Caco-2 (cell line): ENCODE data around the gene C2orf76. TPM values are rescaled to one million over a fixed set of nuclear protein-coding genes. Genes with fewer than 3 reads are reported as not detected.

Experiments used
- BruUV-seq: library from RNA; stranded (reverse); fragments of 400-500 nt; replicated peaks from 2 replicates; lab custom pipeline; 2021; lab: Mats Ljungman, UMichigan
- CTCF ChIA-PET: fragments of 300-600 bp; sonication (Branson Sonifier 250); formaldehyde crosslinking; loops from one replicate; lab custom pipeline; 2022; ENCODE audit warnings: antibody characterized with exemption; lab: Charles Lee
- POLR2A ChIA-PET: fragments of 300-600 bp; sonication (Branson Sonifier 250); formaldehyde crosslinking; loops from one replicate; lab custom pipeline; 2022; ENCODE audit warnings: antibody characterized with exemption; lab: Charles Lee
- DNase-seq, 2 experiments: peaks; one replicate each; pipeline versions ENCODE4 v3.0.0 to v3.0.0-alpha.2; 2020 to 2022
- H3K27me3 ChIP-seq: replicated peaks from 2 replicates; pipeline ENCODE4 v1.6.0; 2011; ENCODE audit warnings: low read length; ENCODE audit not compliant: control insufficient read depth, insufficient read depth
- H3K36me3 ChIP-seq: 2 replicates; pipeline ENCODE4 v1.5.1; 2011; ENCODE audit warnings: low read length; ENCODE audit not compliant: control insufficient read depth, insufficient read depth
- H3K4me1 ChIP-seq: fragments of 250-450 bp; sonication (Bioruptor Pico); 2 replicates; pipeline ENCODE4 v1.5.1; 2020; ENCODE audit warnings: mild to moderate bottlenecking
- H3K4me3 ChIP-seq: 2 replicates; pipeline ENCODE4 v1.5.1; 2011; ENCODE audit warnings: low read depth, mild to moderate bottlenecking, control low read depth, low read length
- H3K9me3 ChIP-seq: fragments of 250-450 bp; sonication (Bioruptor Pico); 2 replicates; pipeline ENCODE4 v1.5.1; 2020; ENCODE audit warnings: mild to moderate bottlenecking, moderate library complexity
- H3K27ac Mint-ChIP-seq: one replicate; pipeline ENCODE4 v1.8.0; 2022; ENCODE audit warnings: mixed read lengths; ENCODE audit not compliant: unreplicated experiment
- H3K27me3 Mint-ChIP-seq: one replicate; pipeline ENCODE4 v1.8.0; 2022; ENCODE audit warnings: mixed read lengths; ENCODE audit not compliant: insufficient read depth, unreplicated experiment
- H3K36me3 Mint-ChIP-seq: one replicate; pipeline ENCODE4 v1.8.0; 2022; ENCODE audit warnings: mild to moderate bottlenecking, mixed read lengths; ENCODE audit not compliant: insufficient read depth, unreplicated experiment
- H3K4me1 Mint-ChIP-seq: one replicate; pipeline ENCODE4 v1.8.0; 2022; ENCODE audit warnings: low read depth, mixed read lengths; ENCODE audit not compliant: unreplicated experiment
- H3K4me3 Mint-ChIP-seq: one replicate; pipeline ENCODE4 v1.8.0; 2022; ENCODE audit warnings: mild to moderate bottlenecking, moderate library complexity, mixed read lengths; ENCODE audit not compliant: unreplicated experiment
- H3K9me3 Mint-ChIP-seq: one replicate; pipeline ENCODE4 v1.8.0; 2022; ENCODE audit warnings: mixed read lengths; ENCODE audit not compliant: unreplicated experiment
- CTCF ChIP-seq, 2 experiments: fragments of 200-600 bp in 1 of 2; IDR thresholded peaks; 1 replicate in 1 of 2; 2 replicates in 1 of 2; pipeline versions ENCODE4 v1.5.1 to v1.8.0; 2011 to 2022; ENCODE audit warnings: antibody characterized with exemption in 1 of 2, control low read depth in 1 of 2, inconsistent platforms in 1 of 2, low read depth in 1 of 2, low read length in 1 of 2, mild to moderate bottlenecking in 1 of 2, moderate library complexity in 1 of 2; ENCODE audit not compliant: insufficient read depth in 1 of 2, severe bottlenecking in 1 of 2, unreplicated experiment in 1 of 2
- intact Hi-C: fragments of 100-400 bp; cut with micrococcal nuclease; formaldehyde crosslinking; loops from one replicate; pipeline ENCODE4 v1.10.0; 2022; ENCODE audit not compliant: unreplicated experiment
- total RNA-seq: library from RNA; stranded (reverse); gene quantifications from 2 replicates; pipeline ENCODE4 v1.2.3, GENCODE V29; 2022

C2orf76 gene
- total RNA-seq, 1 experiment from 2014 or later = 6.5 TPM

- no peak for TF ChIP-seq CTCF (IDR thresholded peaks at IDR 0.05; ENCODE audit: insufficient read depth in 1 of 2, low read depth in 1 of 2, low read length in 1 of 2, severe bottlenecking in 1 of 2, unreplicated experiment in 1 of 2)
- Histone ChIP-seq H3K9me3 (no peaks in the 10 kb centered on the region), H3K27me3 (no peaks in the 10 kb centered on the region), H3K36me3 (no peaks in the 10 kb centered on the region), H3K4me3 (no peak overlapping the region), H3K4me1 (no peaks in the 10 kb centered on the region)
- Mint-ChIP-seq H3K36me3 (no peaks in the 10 kb centered on the region), H3K4me1 (no peaks in the 10 kb centered on the region), H3K4me3 (no peak overlapping the region), H3K27me3 (no peaks in the 10 kb centered on the region), H3K27ac (no peak overlapping the region), H3K9me3 (no peaks in the 10 kb centered on the region)
- intact Hi-C loops = loop anchor here (2.0 to 5.0 kb wide), 2 partner anchors 25 to 107 kb away; no protein-coding TSS in a partner anchor
- DNase-seq = no peak
- ChIA-PET POLR2A (no interaction called here), CTCF (no interaction called here)
- no TSS peak for BruUV-seq
These were observed 77.0 kb downstream of the C2orf76 start for GRCh38 chr2:119289642-119290041.

GRCh38 chr2:119289093-119289492 is 77.5 kb downstream of the C2orf76 start:
- no peaks in the 10 kb centered on the region for H3K36me3 Mint-ChIP-seq
- H3K27me3 Mint-ChIP-seq = no peaks in the 10 kb centered on the region

GRCh38 chr2:119288576-119288975 is 78.1 kb downstream of the C2orf76 start:
- intact Hi-C loops = no loop called here
- CTCF ChIA-PET = no interaction called here
- DNase-seq = no peak
- Histone ChIP-seq H3K4me1 (no peaks in the 10 kb centered on the region), H3K27me3 (no peaks in the 10 kb centered on the region), H3K4me3 (no peak overlapping the region), H3K36me3 (no peaks in the 10 kb centered on the region), H3K9me3 (no peaks in the 10 kb centered on the region)
- H3K27me3 Mint-ChIP-seq = no peaks in the 10 kb centered on the region
- H3K4me3 Mint-ChIP-seq = no peak overlapping the region
- H3K27ac Mint-ChIP-seq = no peak overlapping the region
- no peak for TF ChIP-seq CTCF (IDR thresholded peaks at IDR 0.05; ENCODE audit: insufficient read depth in 1 of 2, low read depth in 1 of 2, low read length in 1 of 2, severe bottlenecking in 1 of 2, unreplicated experiment in 1 of 2)
- H3K36me3 Mint-ChIP-seq = no peaks in the 10 kb centered on the region
- no peaks in the 10 kb centered on the region for H3K4me1 Mint-ChIP-seq
- no TSS peak for BruUV-seq
- no peaks in the 10 kb centered on the region for H3K9me3 Mint-ChIP-seq
- POLR2A ChIA-PET = no interaction called here

More at GRCh38 chr2:119289093-119289492, 77.5 kb downstream of the C2orf76 start:
- no TSS peak for BruUV-seq
- DNase-seq = no peak
- Histone ChIP-seq H3K4me1 (no peaks in the 10 kb centered on the region), H3K9me3 (no peaks in the 10 kb centered on the region), H3K27me3 (no peaks in the 10 kb centered on the region), H3K36me3 (no peaks in the 10 kb centered on the region), H3K4me3 (no peak overlapping the region)
- Mint-ChIP-seq H3K9me3 (no peaks in the 10 kb centered on the region), H3K4me3 (no peak overlapping the region), H3K4me1 (no peaks in the 10 kb centered on the region), H3K27ac (no peak overlapping the region)
- POLR2A ChIA-PET = no interaction called here
- CTCF ChIA-PET = no interaction called here
- TF ChIP-seq CTCF (IDR thresholded peaks at IDR 0.05; ENCODE audit: insufficient read depth in 1 of 2, low read depth in 1 of 2, low read length in 1 of 2, severe bottlenecking in 1 of 2, unreplicated experiment in 1 of 2) = no peak
- intact Hi-C loops = no loop called here
